A673 (cell line): Measurements from ENCODE around the gene CCDC15. TPM values are rescaled to one million over a fixed set of nuclear protein-coding genes. Genes with fewer than 3 reads are reported as not detected.

ENCODE experiments used
- BruUV-seq: library from RNA; stranded (reverse); fragments of 400-500 nt; replicated peaks from 2 replicates; lab custom pipeline; 2021; lab: Mats Ljungman, UMichigan
- CTCF ChIA-PET: fragments of 300-600 bp; sonication (Branson Sonifier 250); formaldehyde crosslinking; loops from one replicate; lab custom pipeline; 2022; ENCODE audit warnings: antibody characterized with exemption; lab: Charles Lee
- POLR2A ChIA-PET: fragments of 300-600 bp; sonication (Branson Sonifier 250); formaldehyde crosslinking; loops from one replicate; lab custom pipeline; 2022; ENCODE audit warnings: antibody characterized with exemption; ENCODE audit not compliant: low non-redundant PET; lab: Charles Lee
- DNase-seq: peaks from one replicate; pipeline ENCODE4 v3.0.0-alpha.2; 2015; ENCODE audit warnings: low spot score
- H3K27ac ChIP-seq: fragments of 200-600 bp; sonication (generic); 2 replicates; pipeline ENCODE4 v1.5.1; 2016; ENCODE audit warnings: mixed run types, low read depth, mild to moderate bottlenecking, mixed read lengths, antibody characterized with exemption, low read length; ENCODE audit not compliant: poor library complexity, severe bottlenecking
- H3K27me3 ChIP-seq: fragments of 200-600 bp; sonication (generic); replicated peaks from 2 replicates; pipeline ENCODE4 v1.6.1; 2017; ENCODE audit warnings: mixed run types, low read depth, mild to moderate bottlenecking, mixed read lengths, antibody characterized with exemption, low read length; ENCODE audit not compliant: insufficient read depth, poor library complexity
- H3K36me3 ChIP-seq: fragments of 200-600 bp; sonication (generic); 2 replicates; pipeline ENCODE4 v1.6.1; 2016; ENCODE audit warnings: mixed run types, mild to moderate bottlenecking, mixed read lengths, antibody characterized with exemption, low read length; ENCODE audit not compliant: insufficient read depth, poor library complexity, severe bottlenecking
- H3K4me1 ChIP-seq: fragments of 200-600 bp; sonication (generic); 2 replicates; pipeline ENCODE4 v1.6.1; 2017; ENCODE audit warnings: mixed run types, mild to moderate bottlenecking, mixed read lengths, antibody characterized with exemption, low read length; ENCODE audit not compliant: insufficient read depth, poor library complexity, severe bottlenecking
- H3K4me3 ChIP-seq: fragments of 200-600 bp; sonication (generic); 2 replicates; pipeline ENCODE4 v1.5.1; 2016; ENCODE audit warnings: low read depth, mixed run types, mild to moderate bottlenecking, mixed read lengths, low read length; ENCODE audit not compliant: poor library complexity, severe bottlenecking
- H3K9me3 ChIP-seq: fragments of 200-600 bp; sonication (generic); 2 replicates; pipeline ENCODE4 v1.6.1; 2016; ENCODE audit warnings: mixed run types, low read depth, mild to moderate bottlenecking, mixed read lengths, antibody characterized with exemption, low read length; ENCODE audit not compliant: poor library complexity, severe bottlenecking
- EZH2 ChIP-seq: fragments of 200-600 bp; sonication (generic); IDR thresholded peaks from 2 replicates; pipeline ENCODE4 v1.6.1; 2017; ENCODE audit warnings: borderline replicate concordance, low read depth, mild to moderate bottlenecking, mixed read lengths, antibody characterized with exemption, low read length; ENCODE audit not compliant: poor library complexity, severe bottlenecking
- intact Hi-C: fragments of 100-400 bp; cut with micrococcal nuclease; formaldehyde crosslinking; loops from one replicate; pipeline ENCODE4 v1.10.0; 2022; ENCODE audit not compliant: unreplicated experiment
- total RNA-seq: library from RNA; stranded (reverse); gene quantifications from 2 replicates; pipeline ENCODE4 v1.2.3, GENCODE V29; 2021
- TF ChIP-seq, protein P1 (sequence below): fragments of 300-800, 200-600 bp; sonication (generic); conservative IDR thresholded peaks from 2 replicates; pipeline ENCODE4 v1.5.1; 2017; ENCODE audit warnings: low read depth, mild to moderate bottlenecking, antibody characterized with exemption, low read length, moderate library complexity, mixed read lengths

Gene CCDC15
- total RNA-seq, 1 experiment from 2014 or later: 5.4 TPM

DNA sequence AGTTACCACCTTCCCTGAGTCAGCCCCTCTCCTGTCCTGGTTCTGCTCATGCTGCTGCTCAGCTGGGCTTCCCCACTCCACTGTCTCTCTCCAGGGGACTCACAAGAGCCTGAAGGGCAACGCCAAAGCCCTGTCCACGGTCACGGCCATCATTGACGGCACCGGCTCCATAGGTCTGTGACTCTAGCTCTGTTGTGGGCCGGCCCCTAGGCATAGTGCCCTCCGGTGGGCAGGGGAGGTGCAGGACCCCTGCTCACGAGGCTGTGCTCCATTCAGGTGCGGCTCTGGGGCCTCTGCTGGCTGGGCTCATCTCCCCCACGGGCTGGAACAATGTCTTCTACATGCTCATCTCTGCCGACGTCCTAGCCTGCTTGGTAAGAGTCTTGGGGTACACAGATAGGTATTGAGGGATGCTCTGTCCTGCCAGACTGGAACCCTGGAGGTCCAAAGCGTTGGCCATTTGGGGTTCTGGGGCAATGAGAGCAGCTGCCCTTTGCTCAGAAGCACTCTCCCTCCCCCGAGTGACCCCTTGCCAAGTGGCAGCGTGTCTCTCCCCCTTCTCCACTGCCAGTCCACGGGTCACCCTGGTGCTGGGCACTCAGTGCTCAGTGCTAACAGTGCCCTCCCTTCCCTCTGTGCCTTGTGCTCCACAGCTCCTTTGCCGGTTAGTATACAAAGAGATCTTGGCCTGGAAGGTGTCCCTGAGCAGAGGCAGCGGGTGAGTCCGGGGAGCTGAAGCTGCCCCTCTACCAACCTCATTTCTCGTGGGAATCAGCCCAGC lies 131.5 kb downstream of the CCDC15 start:
- no TSS peak for BruUV-seq
- Histone ChIP-seq H3K4me1 (no peaks in the 10 kb centered on the region), H3K4me3 (no peak overlapping the region), H3K27ac (no peak overlapping the region), H3K36me3 (no peaks in the 10 kb centered on the region), H3K9me3 (no peaks in the 10 kb centered on the region), H3K27me3 (no peaks in the 10 kb centered on the region)
- DNase-seq: no peak
- intact Hi-C loops: no loop called here
- ChIA-PET POLR2A (no interaction called here), CTCF (no interaction called here)
- TF ChIP-seq, protein P1, sequence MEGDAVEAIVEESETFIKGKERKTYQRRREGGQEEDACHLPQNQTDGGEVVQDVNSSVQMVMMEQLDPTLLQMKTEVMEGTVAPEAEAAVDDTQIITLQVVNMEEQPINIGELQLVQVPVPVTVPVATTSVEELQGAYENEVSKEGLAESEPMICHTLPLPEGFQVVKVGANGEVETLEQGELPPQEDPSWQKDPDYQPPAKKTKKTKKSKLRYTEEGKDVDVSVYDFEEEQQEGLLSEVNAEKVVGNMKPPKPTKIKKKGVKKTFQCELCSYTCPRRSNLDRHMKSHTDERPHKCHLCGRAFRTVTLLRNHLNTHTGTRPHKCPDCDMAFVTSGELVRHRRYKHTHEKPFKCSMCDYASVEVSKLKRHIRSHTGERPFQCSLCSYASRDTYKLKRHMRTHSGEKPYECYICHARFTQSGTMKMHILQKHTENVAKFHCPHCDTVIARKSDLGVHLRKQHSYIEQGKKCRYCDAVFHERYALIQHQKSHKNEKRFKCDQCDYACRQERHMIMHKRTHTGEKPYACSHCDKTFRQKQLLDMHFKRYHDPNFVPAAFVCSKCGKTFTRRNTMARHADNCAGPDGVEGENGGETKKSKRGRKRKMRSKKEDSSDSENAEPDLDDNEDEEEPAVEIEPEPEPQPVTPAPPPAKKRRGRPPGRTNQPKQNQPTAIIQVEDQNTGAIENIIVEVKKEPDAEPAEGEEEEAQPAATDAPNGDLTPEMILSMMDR: peak; percentile 25; the same call in 1 of the 2 replicates
- no peak for TF ChIP-seq EZH2

GRCh38 chr11:125086633-125087296 lies 132.8 kb downstream of the CCDC15 start:
- BruUV-seq: no TSS peak
- intact Hi-C loops: no loop called here
- Histone ChIP-seq H3K27ac (no peak overlapping the region), H3K4me1 (no peaks in the 10 kb centered on the region), H3K27me3 (no peaks in the 10 kb centered on the region), H3K36me3 (no peaks in the 10 kb centered on the region), H3K4me3 (no peak overlapping the region), H3K9me3 (no peaks in the 10 kb centered on the region)
- ChIA-PET CTCF (no interaction called here), POLR2A (no interaction called here)
- no peak for TF ChIP-seq EZH2
- TF ChIP-seq, protein P1: no peak
- DNase-seq: no peak

DNA sequence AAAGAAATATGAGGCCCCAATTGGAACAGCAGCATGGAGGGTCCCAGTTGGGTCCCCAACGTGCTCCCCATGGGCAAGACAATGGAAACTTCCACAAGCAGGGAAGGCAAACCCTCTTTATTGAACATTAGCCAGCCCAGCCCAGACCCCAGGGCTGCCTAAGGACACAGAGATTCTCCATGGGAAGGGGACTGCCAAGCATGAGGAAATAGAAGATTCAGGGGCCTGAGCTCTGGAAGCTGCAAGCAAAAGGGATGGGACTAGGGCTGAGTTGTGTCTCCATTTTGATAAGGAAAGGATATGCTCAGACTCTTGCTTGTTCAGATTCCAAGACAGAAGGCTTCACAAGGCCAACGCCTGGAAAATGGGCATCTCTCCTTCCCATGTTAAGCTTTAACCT lies 134.1 kb downstream of the CCDC15 start:
- TF ChIP-seq, protein P1: no peak
- no peak for TF ChIP-seq EZH2
- H3K4me1 ChIP-seq: no peaks in the 10 kb centered on the region
- H3K4me3 ChIP-seq: no peak overlapping the region
- intact Hi-C loops: no loop called here
- POLR2A ChIA-PET: no interaction called here
- CTCF ChIA-PET: no interaction called here
- no TSS peak for BruUV-seq
- no peaks in the 10 kb centered on the region for H3K36me3 ChIP-seq
- no peaks in the 10 kb centered on the region for H3K9me3 ChIP-seq
- no peak overlapping the region for H3K27ac ChIP-seq
- DNase-seq: no peak
- no peaks in the 10 kb centered on the region for H3K27me3 ChIP-seq
